IPS-11a (cell line): ENCODE measurements around the gene THADA.
"Not testable (repeated sequence)": the region's sequence is repeated elsewhere in the genome, so short reads cannot be mapped to it uniquely, and the experiment has no call there.

ENCODE experiments used
- H3K4me3 ChIP-seq: one replicate; pipeline ENCODE4 v1.5.1; 2013; ENCODE audit warnings: low read depth, low read length, control low read depth

The THADA gene

GRCh38 chr2:43417300-43417699, 178.5 kb downstream of the THADA start:
- H3K4me3 ChIP-seq = no peak overlapping the region

DNA sequence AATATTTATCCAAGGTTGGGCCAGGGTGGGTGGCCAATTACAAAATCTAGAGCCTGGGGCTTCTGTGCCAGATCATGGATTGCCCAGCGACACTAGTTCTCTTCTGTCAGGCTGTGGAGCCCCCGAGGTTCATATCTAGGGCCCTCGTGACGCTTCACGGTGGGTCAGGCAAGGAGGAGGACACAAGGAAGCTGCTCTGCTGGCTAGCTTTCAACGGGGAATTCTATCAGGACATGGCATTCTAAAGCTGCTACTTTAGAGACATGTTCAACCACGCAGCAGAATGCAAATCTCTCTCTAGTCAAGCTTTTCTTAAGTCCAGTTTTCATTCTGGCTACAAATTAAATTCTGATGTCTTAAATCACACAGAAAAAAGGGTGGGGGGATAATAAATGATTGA, 180.2 kb downstream of the THADA start:
- no peak overlapping the region for H3K4me3 ChIP-seq

GRCh38 chr2:43414586-43415135, 181.2 kb downstream of the THADA start:
- no peak overlapping the region for H3K4me3 ChIP-seq

GRCh38 chr2:43414033-43414432, 181.8 kb downstream of the THADA start:
- H3K4me3 ChIP-seq = no peak overlapping the region

GRCh38 chr2:43412114-43412753, 183.6 kb downstream of the THADA start:
- H3K4me3 ChIP-seq = no peak overlapping the region

DNA sequence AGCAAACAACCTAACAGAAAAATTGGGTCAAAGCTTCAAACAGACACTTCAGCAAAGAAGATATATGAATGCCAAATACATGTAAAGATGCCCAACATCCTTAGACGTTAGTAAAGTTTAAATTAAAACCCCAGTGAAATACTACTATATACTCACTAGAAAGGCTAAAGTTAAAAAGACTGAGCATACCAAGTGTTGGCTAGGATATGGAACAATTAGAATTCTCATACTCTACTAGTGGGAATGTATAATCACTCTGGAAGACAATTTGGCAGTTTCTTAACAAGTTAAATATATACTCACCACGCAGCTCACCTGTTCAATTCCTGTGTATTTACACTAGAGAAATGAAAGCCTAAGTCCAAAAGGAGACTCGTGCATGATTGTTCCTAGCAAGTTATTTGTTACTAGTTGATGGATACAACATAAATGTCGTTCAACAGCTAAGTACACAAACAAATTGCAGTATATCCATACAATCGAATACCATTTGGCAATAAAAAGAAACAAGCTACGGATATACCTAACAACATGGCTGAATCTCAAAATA, 185.7 kb downstream of the THADA start:
- no peak overlapping the region for H3K4me3 ChIP-seq

GRCh38 chr2:43408407-43409160, 187.3 kb downstream of the THADA start:
- no peak overlapping the region for H3K4me3 ChIP-seq

- no peak overlapping the region for H3K4me3 ChIP-seq
These were observed 187.9 kb downstream of the THADA start for GRCh38 chr2:43407935-43408334.

DNA sequence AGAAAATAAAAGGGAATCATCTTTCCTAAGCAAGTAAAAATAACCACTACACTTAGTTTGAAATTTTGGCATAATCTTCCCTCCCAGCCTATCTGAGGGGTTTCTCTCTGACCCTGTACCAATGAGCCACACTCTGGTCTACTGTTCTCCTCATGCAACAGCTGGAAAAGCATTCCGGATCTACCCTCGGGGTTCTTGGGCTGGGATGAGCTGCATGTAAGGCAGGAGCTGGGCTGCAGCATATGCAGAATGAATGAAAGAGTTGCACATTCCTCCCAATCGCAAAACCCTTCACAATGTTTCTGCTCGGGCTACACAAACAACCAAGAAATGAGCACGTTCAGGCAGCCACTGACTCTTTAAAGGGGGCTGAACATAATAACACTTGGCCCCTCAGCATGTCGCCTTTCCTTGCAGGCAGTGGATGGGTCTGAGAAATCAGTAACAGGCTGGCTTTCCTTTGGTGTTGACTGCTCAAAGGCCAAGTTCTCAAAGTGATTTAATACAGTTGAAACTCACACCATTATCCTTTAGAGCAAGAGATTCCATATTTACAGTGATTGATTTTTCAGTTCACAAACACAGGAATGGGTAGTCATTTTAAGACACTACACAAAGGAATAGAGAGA, 189.1 kb downstream of the THADA start:
- no peak overlapping the region for H3K4me3 ChIP-seq

- H3K4me3 ChIP-seq = no peak overlapping the region
These were observed 190.0 kb downstream of the THADA start for GRCh38 chr2:43405829-43406228.

DNA sequence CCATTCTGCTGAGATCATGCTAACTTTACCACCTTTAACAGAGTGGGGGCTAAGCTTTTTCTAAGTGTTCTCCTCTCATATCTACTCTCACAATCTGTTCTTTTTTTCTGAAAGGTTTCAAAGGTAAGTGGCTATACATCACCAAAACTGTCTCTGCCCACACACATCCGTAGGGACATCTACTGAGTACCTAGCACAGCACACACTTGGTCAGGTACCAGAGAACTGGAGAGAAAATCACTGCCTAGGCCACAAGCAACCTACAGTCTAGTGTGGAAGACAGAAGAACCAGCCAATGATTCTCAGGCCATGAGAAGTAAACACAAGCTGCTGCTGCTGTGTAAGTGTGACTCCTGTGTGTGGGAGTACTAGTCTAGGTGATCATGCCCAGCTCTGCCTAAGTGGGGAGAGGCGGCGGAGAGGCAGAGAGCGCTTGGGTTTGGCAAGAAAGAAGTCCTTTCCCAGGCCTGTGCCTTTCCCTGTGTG, 193.3 kb downstream of the THADA start:
- H3K4me3 ChIP-seq = no peak overlapping the region

- H3K4me3 ChIP-seq = no peak overlapping the region
These were observed 193.8 kb downstream of the THADA start for GRCh38 chr2:43402002-43402401.

DNA sequence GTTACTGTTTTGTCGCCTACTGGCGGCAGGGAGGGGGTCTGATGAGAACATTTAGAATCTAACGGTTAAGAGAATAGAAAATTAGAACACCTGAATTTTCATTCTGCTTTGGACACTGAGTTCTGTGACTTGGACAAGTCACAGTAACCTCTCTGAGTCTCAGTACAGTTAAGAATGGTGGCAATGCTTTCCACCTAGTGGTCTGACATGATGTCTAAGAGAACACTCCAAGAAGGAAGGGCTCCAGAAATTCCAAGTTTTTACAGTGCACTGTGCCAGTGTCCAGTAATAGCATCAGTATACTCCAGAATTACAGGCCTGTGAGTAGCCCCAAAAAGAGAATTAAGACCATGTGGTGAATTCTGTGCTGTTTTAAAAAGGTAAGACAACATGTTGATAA, 195.3 kb downstream of the THADA start:
- no peak overlapping the region for H3K4me3 ChIP-seq

DNA sequence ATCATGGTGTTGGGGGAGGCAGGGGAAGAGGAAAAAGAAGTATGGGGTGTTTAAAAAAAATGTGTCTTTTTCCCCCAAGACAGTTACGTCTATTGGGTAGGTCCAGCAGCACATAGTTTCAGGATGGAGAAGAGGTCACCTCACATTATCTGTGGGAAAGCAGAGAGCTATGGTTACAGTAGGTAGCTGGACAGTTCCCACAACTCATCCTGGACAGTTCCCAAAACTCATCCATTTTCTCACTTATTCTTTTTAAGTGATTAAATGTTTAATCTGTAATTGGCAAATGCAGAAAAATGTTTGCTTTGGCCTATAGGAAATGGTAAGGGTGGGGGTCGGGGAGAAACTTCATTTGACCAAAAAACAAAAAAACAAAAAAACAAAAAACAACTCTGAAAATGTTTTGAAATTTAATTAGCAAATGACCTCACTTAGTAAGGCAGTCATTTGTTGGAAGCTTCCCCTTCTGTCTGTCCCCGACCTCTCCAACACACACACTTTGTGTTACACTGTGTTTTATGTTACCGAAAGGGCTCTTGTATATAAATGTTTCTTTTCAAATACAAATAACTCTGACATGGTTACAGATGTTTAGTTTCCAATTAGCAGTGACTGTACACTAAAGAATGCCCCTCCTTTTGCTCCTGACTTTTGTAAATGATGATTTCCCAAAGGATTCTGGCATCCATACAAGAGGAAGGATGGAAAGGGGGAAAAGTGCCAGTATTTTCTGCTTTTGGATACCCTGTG, 196.1 kb downstream of the THADA start:
- no peak overlapping the region for H3K4me3 ChIP-seq

DNA sequence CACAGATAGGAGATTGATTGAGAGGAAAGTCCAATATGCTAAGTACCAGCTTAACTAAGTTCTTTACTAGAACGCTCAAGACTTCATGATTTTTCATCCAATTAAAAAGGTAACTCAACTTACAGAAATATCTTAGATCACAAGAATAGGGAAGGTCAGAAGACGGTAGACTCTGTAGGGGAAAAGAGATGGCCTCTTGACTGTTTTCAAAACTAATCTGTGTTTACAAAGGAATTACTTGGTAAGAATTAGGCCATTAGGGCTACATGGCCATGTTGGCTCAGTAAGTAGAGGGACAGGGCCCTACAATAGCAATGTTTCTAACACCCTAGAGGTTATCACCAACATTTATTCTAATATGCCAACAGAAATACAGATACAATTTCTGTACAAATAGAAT, 196.7 kb downstream of the THADA start:
- no peak overlapping the region for H3K4me3 ChIP-seq

DNA sequence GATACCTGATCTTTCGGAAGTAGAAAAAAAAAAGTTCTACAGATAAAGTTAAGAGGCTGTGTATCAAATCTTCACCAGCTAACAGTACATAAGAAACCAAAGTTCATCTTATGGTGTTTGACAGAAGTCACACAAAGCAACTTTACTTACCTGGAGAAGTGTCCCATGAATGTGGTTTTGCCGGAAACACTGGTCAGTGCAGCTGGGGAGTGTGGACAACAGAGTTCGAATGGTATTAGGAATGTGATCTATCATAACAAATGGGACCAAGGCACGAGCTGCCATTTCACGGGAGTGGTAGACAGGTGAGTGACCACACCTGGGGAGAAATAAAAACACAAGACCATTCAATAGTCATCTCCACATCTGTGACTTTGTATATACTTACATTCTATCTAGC, 198.0 kb downstream of the THADA start:
- H3K4me3 ChIP-seq = no peak overlapping the region

DNA sequence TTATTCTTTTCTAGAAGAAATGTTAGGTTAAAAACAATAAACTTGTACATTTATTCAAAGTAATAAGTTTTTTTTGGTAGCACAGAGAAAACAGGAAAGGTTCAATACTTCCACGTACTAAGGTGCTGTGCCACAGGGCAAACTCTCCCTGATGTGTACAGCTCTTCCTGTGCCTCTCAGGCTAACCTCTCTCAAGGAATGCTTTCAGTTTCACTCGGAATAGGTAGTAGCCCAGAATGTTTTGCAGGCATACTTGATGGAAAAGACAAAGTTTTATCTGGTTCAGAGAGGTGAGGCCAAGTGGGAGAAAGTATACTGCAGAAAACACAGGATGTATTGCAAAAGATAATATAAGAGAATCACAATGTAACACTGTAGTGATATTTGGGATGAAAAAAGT, 198.4 kb downstream of the THADA start:
- H3K4me3 ChIP-seq = no peak overlapping the region

- not testable (repeated sequence) for H3K4me3 ChIP-seq
These were observed 199.5 kb downstream of the THADA start for GRCh38 chr2:43396344-43396743.

- no peak overlapping the region for H3K4me3 ChIP-seq
These were observed 201.9 kb downstream of the THADA start for GRCh38 chr2:43393918-43394317.

GRCh38 chr2:43391878-43392215, 204.0 kb downstream of the THADA start:
- no peak overlapping the region for H3K4me3 ChIP-seq
